OCI-LY1 (cell line): ENCODE measurements around the gene INAVA.

Experiments
- CTCF ChIP-seq: fragments of 200-600 bp; sonication (generic), shearing (Covaris generic); IDR thresholded peaks from 2 replicates; pipeline ENCODE4 v1.5.1; 2017; ENCODE audit warnings: mild to moderate bottlenecking, antibody characterized with exemption, low read length, moderate library complexity, mixed read lengths
- EZH2 ChIP-seq: fragments of 200-600 bp; sonication (generic), shearing (Covaris generic); IDR thresholded peaks from 2 replicates; pipeline ENCODE4 v1.8.0; 2017; ENCODE audit warnings: borderline replicate concordance, mixed run types, mild to moderate bottlenecking, antibody characterized with exemption, low read length, moderate library complexity, mixed read lengths

- no peak for TF ChIP-seq CTCF
- TF ChIP-seq EZH2, result no peak
Measured at GRCh38 chr1:200929530-200930278, 35.0 kb downstream of the INAVA start.
